Measurements from ENCODE around the gene WNK1.

GRCh38 chr12:754851-755562 is 2.6 kb downstream of the WNK1 start:
- TF ChIP-seq, protein P1, sequence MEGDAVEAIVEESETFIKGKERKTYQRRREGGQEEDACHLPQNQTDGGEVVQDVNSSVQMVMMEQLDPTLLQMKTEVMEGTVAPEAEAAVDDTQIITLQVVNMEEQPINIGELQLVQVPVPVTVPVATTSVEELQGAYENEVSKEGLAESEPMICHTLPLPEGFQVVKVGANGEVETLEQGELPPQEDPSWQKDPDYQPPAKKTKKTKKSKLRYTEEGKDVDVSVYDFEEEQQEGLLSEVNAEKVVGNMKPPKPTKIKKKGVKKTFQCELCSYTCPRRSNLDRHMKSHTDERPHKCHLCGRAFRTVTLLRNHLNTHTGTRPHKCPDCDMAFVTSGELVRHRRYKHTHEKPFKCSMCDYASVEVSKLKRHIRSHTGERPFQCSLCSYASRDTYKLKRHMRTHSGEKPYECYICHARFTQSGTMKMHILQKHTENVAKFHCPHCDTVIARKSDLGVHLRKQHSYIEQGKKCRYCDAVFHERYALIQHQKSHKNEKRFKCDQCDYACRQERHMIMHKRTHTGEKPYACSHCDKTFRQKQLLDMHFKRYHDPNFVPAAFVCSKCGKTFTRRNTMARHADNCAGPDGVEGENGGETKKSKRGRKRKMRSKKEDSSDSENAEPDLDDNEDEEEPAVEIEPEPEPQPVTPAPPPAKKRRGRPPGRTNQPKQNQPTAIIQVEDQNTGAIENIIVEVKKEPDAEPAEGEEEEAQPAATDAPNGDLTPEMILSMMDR (conservative IDR thresholded peaks at IDR 0.05; ENCODE audit: low read length) = peak; percentile 71
- no peak for TF ChIP-seq EZH2phosphoT487 (IDR thresholded peaks at IDR 0.05; ENCODE audit: borderline replicate concordance, low read depth, low read length)
